Naive B cell (primary cell): Measurements from ENCODE around the gene CAMTA1. TPM values are rescaled to one million over a fixed set of nuclear protein-coding genes. Genes with fewer than 3 reads are reported as not detected.
A peak's percentile ranks its signal among the peaks of the same experiment; 100 is the strongest.

ENCODE experiments used
- ATAC-seq, 2 donors: fragments of 150-1000 bp; cut with Tn5 transposase; 2 replicates each; pipeline ENCODE4 v1.10.0; 2021; ENCODE audit warnings: low read depth in 2 of 2, mild to moderate bottlenecking in 2 of 2, moderate library complexity in 2 of 2
- DNase-seq: peaks from one replicate; pipeline ENCODE4 v3.0.0; 2022
- H3K27ac Mint-ChIP-seq, 6 donors: one replicate each; pipeline ENCODE4 v1.8.0; 2020 to 2022; ENCODE audit warnings: mild to moderate bottlenecking in 6 of 6, mixed read lengths in 6 of 6, moderate library complexity in 5 of 6, inconsistent platforms in 2 of 6
- H3K27me3 Mint-ChIP-seq, 3 donors: one replicate each; pipeline ENCODE4 v1.8.0; 2021 to 2022; ENCODE audit warnings: mixed read lengths in 3 of 3, mild to moderate bottlenecking in 1 of 3
- H3K36me3 Mint-ChIP-seq, 2 donors: one replicate each; pipeline ENCODE4 v1.8.0; 2020 to 2022; ENCODE audit warnings: mixed read lengths in 2 of 2, inconsistent platforms in 1 of 2, mild to moderate bottlenecking in 1 of 2
- H3K4me1 Mint-ChIP-seq, 3 donors: one replicate each; pipeline ENCODE4 v1.8.0; 2020 to 2022; ENCODE audit warnings: mixed read lengths in 3 of 3, inconsistent platforms in 1 of 3, mild to moderate bottlenecking in 1 of 3, moderate library complexity in 1 of 3
- H3K4me3 Mint-ChIP-seq, 8 donors: one replicate each; pipeline ENCODE4 v1.8.0; 2020 to 2022; ENCODE audit warnings: mild to moderate bottlenecking in 8 of 8, mixed read lengths in 8 of 8, moderate library complexity in 8 of 8, inconsistent platforms in 2 of 8
- H3K9me3 Mint-ChIP-seq, 7 donors: one replicate each; pipeline ENCODE4 v1.8.0; 2020 to 2022; ENCODE audit warnings: mixed read lengths in 7 of 7, mild to moderate bottlenecking in 5 of 7, inconsistent platforms in 2 of 7, moderate library complexity in 1 of 7
- polyA plus RNA-seq, 6 donors: library from polyadenylated mRNA; unstranded; fragments of 300-500 nt; fragmentation: Illumina TruSeq; gene quantifications; one replicate each; pipeline ENCODE4 v1.2.3, GENCODE V29; 2021; ENCODE audit warnings: low read depth in 6 of 6

Gene CAMTA1
- polyA plus RNA-seq, 6 donors from 2014 or later, result 75.4 to 140 (median 88.8) TPM

DNA sequence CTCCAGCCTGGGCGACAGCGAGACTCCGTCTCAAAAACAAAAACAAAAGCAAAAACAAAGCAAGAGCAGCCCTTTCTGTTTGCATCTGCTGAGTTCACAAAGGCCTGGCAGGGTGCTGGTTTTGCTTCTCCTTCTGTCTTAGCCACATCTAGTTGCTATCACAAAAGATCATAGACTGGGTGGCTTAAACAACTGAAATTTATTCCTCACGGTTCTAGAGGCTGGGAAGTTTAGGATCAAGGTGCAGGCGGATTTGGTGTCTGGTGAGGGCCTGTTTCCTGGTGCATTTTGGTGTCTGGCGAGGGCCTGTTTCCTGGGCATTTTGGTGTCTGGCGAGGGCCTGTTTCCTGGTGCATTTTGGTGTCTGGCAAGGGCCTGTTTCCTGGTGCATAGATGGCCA is 471.3 kb downstream of the CAMTA1 start:
- ATAC-seq (no peak), DNase-seq (no peak)
- Mint-ChIP-seq H3K9me3 (no peaks in the 10 kb centered on the region), H3K4me1 (no peaks in the 10 kb centered on the region), H3K27ac (no peak overlapping the region), H3K27me3 (peaks cover 13 to 23% (median 19%) of the 10 kb centered on the region in 3 donors), H3K36me3 (no peaks in the 10 kb centered on the region), H3K4me3 (no peak overlapping the region)

GRCh38 chr1:7257225-7257624 is 472.0 kb downstream of the CAMTA1 start:
- peaks cover 11 to 25% (median 14%) of the 10 kb centered on the region in 3 donors for H3K27me3 Mint-ChIP-seq
- no peaks in the 10 kb centered on the region for H3K36me3 Mint-ChIP-seq
- no peak for DNase-seq
- H3K27ac Mint-ChIP-seq, result peak overlapping the region in 1 of 6 donors; percentile 24
- no peak overlapping the region for H3K4me3 Mint-ChIP-seq
- no peaks in the 10 kb centered on the region for H3K4me1 Mint-ChIP-seq
- ATAC-seq, result no peak
- H3K9me3 Mint-ChIP-seq, result no peaks in the 10 kb centered on the region

DNA sequence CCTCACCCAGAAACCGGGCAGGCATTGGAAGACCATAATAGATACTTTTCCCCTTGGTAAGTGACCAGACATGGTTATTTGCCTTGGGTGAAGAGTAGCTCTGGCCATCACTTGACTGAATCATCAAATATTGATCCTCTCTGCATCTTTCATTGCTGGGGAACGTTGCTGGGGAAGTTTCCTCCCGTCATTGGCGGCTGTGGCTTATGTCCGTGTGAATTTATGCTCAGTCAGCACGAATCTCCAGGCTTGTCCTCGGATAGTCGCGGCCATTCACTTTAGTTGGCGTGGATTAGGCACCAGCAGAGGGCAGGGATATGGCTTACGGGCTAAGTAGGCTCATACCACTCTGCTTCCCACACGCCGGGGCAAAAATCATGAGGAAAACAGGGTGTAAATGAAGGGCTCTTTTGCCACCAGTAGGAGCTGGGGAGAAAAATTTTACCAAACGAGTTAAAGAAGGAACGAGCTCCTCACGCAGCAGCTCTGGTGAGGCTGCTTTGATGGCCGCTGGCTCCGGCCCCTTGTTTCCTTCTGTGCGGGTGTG is 473.4 kb downstream of the CAMTA1 start:
- peaks cover 0 to 2% (median 0%) of the 10 kb centered on the region in 7 donors for H3K9me3 Mint-ChIP-seq
- no peak overlapping the region for H3K27ac Mint-ChIP-seq
- DNase-seq (no peak), ATAC-seq (no peak)
- H3K4me1 Mint-ChIP-seq, result no peaks in the 10 kb centered on the region
- no peak overlapping the region for H3K4me3 Mint-ChIP-seq
- peaks cover 12 to 28% (median 15%) of the 10 kb centered on the region in 3 donors for H3K27me3 Mint-ChIP-seq
- no peaks in the 10 kb centered on the region for H3K36me3 Mint-ChIP-seq

DNA sequence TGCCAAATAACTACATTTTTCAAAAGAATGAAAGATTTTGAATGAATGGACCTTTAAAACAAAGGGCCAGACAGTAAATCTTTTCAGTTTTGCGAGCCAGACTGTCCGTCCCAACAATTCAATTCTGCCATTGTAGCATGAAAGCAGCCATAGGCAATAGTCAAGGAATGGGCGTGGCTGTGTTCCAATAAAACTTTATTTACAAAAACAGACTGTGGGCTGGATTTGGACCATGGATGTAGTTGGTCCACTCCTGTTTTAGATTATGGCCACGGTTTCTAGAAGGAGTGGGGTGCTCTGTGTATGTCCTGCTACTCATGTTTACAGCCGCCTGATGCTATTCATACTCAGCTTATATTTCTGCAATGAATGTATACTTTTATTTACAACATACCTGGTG is 474.7 kb downstream of the CAMTA1 start:
- Mint-ChIP-seq H3K27ac (no peak overlapping the region), H3K27me3 (peaks cover 10 to 23% (median 11%) of the 10 kb centered on the region in 3 donors), H3K9me3 (peaks cover 0 to 2% (median 0%) of the 10 kb centered on the region in 7 donors), H3K4me1 (no peaks in the 10 kb centered on the region), H3K4me3 (no peak overlapping the region), H3K36me3 (no peaks in the 10 kb centered on the region)
- ATAC-seq, result no peak
- no peak for DNase-seq

GRCh38 chr1:7261490-7261889 is 476.2 kb downstream of the CAMTA1 start:
- H3K27ac Mint-ChIP-seq, result no peak overlapping the region
- peaks cover 15 to 31% (median 17%) of the 10 kb centered on the region in 3 donors for H3K27me3 Mint-ChIP-seq
- H3K9me3 Mint-ChIP-seq, result peaks cover 0 to 4% (median under 1%) of the 10 kb centered on the region in 7 donors
- DNase-seq, result no peak
- H3K36me3 Mint-ChIP-seq, result no peaks in the 10 kb centered on the region
- no peaks in the 10 kb centered on the region for H3K4me1 Mint-ChIP-seq
- ATAC-seq, result no peak
- H3K4me3 Mint-ChIP-seq, result no peak overlapping the region

DNA sequence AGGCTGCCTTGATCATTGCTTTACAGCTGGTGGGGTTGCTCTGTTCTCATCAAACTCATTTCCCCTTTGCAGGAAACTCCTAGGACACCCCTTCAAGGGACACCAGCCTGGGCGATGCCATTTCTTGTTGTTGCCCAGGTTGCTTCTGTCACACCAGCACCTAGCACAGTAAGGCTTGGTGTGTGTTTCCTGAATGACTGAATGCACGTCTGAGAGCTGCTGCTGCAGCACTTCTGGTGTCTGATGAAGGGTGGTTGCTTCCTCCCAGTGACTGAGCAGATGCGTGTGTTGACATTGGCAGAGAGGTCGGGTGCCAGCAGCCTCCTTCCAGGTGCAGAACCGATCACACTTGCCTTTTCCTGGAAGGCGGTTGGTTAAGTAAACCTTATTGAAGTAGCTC is 477.4 kb downstream of the CAMTA1 start:
- Mint-ChIP-seq H3K4me3 (no peak overlapping the region), H3K27ac (no peak overlapping the region), H3K4me1 (no peaks in the 10 kb centered on the region), H3K36me3 (no peaks in the 10 kb centered on the region), H3K9me3 (peaks cover 0 to 10% (median 2%) of the 10 kb centered on the region in 7 donors), H3K27me3 (peaks cover 16 to 38% (median 20%) of the 10 kb centered on the region in 3 donors)
- ATAC-seq (no peak), DNase-seq (no peak)

DNA sequence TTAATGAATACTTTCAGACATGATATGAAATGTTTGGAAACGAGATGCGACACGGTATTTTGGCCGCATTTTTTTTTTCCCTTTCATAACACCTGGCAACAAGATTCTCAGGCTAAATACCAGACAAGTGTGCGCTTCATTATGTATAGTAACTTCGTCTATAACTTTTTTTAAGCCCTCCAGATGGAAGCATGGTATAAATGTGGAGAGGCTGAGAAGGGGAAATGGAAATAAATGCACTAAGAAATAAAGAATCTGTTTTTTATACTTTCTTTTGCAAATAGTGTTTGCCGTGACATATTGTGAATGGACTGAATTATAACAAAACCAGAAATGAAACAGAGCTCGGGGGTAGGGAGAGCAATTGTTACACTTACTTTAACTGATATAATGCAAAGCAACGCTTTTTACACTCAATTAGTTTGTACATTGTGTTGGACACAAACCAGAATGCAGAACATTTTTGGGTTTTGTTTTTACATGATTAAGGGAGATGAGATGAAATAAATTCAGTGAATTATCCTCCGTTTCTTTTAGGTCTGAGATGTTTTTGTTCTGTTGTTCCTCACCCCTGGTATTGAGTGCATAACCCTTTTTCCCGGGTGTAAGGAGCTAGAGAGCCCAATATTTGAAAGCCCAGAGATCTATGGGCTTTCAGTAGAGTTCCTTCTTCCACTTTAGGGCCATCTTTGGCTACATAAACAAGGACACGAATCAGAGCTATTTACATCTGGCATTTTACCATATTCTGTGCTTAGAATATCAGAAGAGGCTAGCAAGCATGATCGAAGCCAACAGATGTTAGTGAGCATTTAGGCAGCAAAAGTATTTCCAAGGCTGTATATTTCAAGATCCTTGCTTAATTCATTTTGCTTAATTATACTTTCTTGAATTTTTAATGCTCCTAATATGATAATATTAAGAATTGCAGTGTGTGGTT is 478.0 kb downstream of the CAMTA1 start:
- no peak overlapping the region for H3K4me3 Mint-ChIP-seq
- no peak overlapping the region for H3K27ac Mint-ChIP-seq
- ATAC-seq, result no peak
- H3K27me3 Mint-ChIP-seq, result peaks cover 16 to 44% (median 20%) of the 10 kb centered on the region in 3 donors
- no peak for DNase-seq
- peaks cover 3 to 13% (median 7%) of the 10 kb centered on the region in 7 donors for H3K9me3 Mint-ChIP-seq
- peaks cover 0 to 7% of the 10 kb centered on the region in 2 donors for H3K36me3 Mint-ChIP-seq
- H3K4me1 Mint-ChIP-seq, result no peaks in the 10 kb centered on the region

GRCh38 chr1:7264101-7264500 is 478.8 kb downstream of the CAMTA1 start:
- Mint-ChIP-seq H3K4me1 (no peaks in the 10 kb centered on the region), H3K9me3 (peaks cover 7 to 22% (median 14%) of the 10 kb centered on the region in 7 donors), H3K4me3 (no peak overlapping the region), H3K27me3 (peaks cover 20 to 47% (median 21%) of the 10 kb centered on the region in 3 donors), H3K36me3 (peaks cover 0 to 12% of the 10 kb centered on the region in 2 donors), H3K27ac (no peak overlapping the region)
- DNase-seq (no peak), ATAC-seq (no peak)

- Mint-ChIP-seq H3K27ac (peak overlapping the region in 1 of 6 donors; percentile 16), H3K4me3 (no peak overlapping the region), H3K9me3 (peaks cover 12 to 30% (median 21%) of the 10 kb centered on the region in 7 donors)
Measured at GRCh38 chr1:7265771-7266371, 480.6 kb downstream of the CAMTA1 start.

GRCh38 chr1:7266561-7266960 is 481.3 kb downstream of the CAMTA1 start:
- no peaks in the 10 kb centered on the region for H3K4me1 Mint-ChIP-seq
- no peak overlapping the region for H3K27ac Mint-ChIP-seq
- H3K27me3 Mint-ChIP-seq, result peaks cover 25 to 45% (median 35%) of the 10 kb centered on the region in 3 donors
- DNase-seq (no peak), ATAC-seq (no peak)
- peaks cover 12 to 30% (median 21%) of the 10 kb centered on the region in 7 donors for H3K9me3 Mint-ChIP-seq
- H3K36me3 Mint-ChIP-seq, result peaks cover 6 to 20% of the 10 kb centered on the region in 2 donors
- H3K4me3 Mint-ChIP-seq, result no peak overlapping the region

More at GRCh38 chr1:7265771-7266371, 480.6 kb downstream of the CAMTA1 start:
- Mint-ChIP-seq H3K4me1 (no peaks in the 10 kb centered on the region), H3K27me3 (peaks cover 25 to 46% (median 29%) of the 10 kb centered on the region in 3 donors), H3K36me3 (peaks cover 6 to 20% of the 10 kb centered on the region in 2 donors)
- ATAC-seq (no peak), DNase-seq (no peak)

DNA sequence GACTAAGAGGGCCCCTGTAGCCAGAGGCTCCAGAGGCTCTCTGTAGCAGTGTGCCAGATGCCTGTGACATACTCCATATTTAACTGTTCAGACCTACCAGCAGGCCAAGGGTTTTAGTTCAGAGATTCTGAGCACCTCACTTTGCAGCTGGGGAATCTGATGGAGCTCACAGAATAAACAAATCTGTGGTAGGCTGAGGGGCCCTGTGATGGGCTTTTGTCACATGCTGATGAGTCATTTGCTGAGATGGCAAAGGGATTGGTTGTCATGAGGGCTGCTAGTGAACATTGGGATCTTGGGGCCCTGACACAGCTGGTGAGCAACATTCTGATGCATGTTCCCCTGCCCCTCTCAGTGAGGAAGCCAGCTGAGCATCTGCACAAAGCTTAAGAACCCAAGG is 482.2 kb downstream of the CAMTA1 start:
- DNase-seq (no peak), ATAC-seq (no peak)
- no peak overlapping the region for H3K27ac Mint-ChIP-seq
- no peaks in the 10 kb centered on the region for H3K4me1 Mint-ChIP-seq
- peaks cover 12 to 30% (median 21%) of the 10 kb centered on the region in 7 donors for H3K9me3 Mint-ChIP-seq
- H3K27me3 Mint-ChIP-seq, result peaks cover 25 to 40% (median 37%) of the 10 kb centered on the region in 3 donors
- H3K36me3 Mint-ChIP-seq, result peaks cover 6 to 20% of the 10 kb centered on the region in 2 donors
- H3K4me3 Mint-ChIP-seq, result no peak overlapping the region

DNA sequence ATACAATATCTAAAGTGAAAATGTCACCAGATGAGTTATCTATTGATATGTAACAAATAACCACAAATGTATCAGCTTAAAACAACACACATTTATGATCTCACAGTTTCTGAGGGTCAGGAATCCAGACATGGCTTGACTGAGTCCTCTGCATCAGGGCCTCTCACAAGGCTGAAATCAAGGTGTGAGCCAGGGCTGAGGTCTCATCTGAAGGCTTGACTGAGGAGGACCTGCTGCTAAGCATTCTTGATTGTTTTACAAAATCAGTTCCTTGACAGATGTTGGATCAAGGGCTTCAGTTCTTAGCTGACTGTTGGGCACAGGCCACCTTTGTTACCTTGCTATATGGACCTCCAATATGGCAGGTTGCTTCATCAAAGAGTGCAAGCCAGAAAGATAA is 483.7 kb downstream of the CAMTA1 start:
- Mint-ChIP-seq H3K36me3 (peaks cover 6 to 20% of the 10 kb centered on the region in 2 donors), H3K4me1 (no peaks in the 10 kb centered on the region), H3K27me3 (peaks cover 25 to 32% (median 26%) of the 10 kb centered on the region in 3 donors), H3K9me3 (peaks cover 12 to 30% (median 21%) of the 10 kb centered on the region in 7 donors), H3K4me3 (no peak overlapping the region), H3K27ac (no peak overlapping the region)
- DNase-seq, result no peak
- no peak for ATAC-seq

- Mint-ChIP-seq H3K9me3 (peaks cover 12 to 30% (median 21%) of the 10 kb centered on the region in 7 donors), H3K36me3 (peaks cover 6 to 20% of the 10 kb centered on the region in 2 donors), H3K27me3 (peaks cover 26 to 32% (median 26%) of the 10 kb centered on the region in 3 donors), H3K27ac (no peak overlapping the region), H3K4me3 (no peak overlapping the region), H3K4me1 (no peaks in the 10 kb centered on the region)
- DNase-seq, result no peak
- ATAC-seq, result no peak
Measured at GRCh38 chr1:7269525-7269924, 484.3 kb downstream of the CAMTA1 start.
